ENCODE data around the gene ADGRB3.

The ADGRB3 gene

DNA sequence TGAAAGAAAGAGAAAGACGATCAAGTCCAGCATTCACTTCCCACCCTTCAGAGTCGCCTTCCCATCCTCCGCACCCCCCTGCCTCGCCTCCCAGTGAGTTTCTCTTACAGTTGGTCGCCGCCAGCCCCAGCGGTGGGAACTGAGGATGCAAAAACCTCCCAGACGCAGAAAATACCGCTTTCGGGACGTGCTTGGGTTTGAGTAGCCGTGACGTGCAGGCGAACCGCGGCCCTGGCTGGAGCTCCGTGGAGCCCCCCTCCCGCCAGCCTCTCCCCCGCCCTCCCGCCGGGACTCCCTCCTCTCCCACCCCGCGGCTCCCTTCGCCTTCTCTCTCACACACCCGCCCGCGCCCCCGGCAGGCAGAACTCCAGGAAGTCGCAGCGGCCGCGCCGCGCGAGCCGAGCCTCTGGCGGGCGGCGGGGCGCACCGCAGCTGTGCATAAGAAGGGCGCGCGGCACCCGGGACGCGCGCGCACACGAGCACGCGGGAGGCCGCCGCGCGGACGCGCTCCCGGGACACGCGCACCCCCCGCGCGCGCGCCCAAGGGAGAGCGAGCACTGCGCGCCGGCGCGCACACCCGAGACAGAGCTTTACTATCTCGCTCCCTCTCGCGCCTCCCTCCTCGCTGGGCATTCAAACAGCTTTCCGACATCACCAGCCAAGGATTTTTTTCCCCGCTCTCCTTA lies at the start of gene ADGRB3:
Gene ADGRB3, plus strand, starts transcription at position 557 of the 686 bp plus-strand sequence. CDS start 3,394 bp downstream, outside the sequence.
- peak; percentile 29 for DNase-seq

DNA sequence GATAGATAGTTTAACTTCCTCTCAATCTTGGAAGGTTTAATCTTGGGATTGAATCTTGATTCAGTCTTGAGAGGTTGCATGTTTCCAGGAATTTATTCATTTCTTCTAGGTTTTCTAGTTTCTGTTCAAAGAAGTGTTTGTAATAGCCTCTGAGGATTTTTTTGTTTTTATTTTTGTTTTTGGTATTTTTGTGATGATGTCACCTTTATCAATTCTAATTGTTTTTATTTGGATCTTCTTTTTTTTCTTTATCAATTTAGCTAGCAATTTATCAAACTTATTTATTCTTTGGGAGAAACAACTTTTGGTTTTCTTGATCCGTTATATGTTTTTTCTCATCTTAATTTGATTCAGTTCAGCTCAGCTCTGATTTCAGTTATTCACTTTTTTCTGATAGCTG lies 41.5 kb upstream of the ADGRB3 start:
- DNase-seq, result no peak

DNA sequence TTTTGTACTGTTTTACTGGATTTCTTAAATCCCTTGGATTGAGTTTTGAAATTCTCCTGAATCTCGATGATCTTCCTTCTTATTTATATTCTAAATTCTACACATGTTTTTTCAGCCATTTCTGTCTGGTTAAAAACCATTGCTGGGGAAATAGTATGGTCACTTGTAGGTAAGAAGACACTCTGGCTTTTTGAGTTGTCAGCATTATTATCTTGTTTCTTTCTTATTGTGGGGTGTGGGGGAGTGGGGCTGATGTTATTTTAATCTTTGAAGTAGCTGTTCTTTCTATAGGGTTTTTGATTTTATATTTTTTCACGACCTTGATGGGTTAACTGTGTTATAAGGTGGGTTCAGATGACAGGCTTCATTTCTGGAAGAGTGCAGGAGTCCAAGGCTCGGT lies 37.4 kb upstream of the ADGRB3 start:
- DNase-seq, result no peak

DNA sequence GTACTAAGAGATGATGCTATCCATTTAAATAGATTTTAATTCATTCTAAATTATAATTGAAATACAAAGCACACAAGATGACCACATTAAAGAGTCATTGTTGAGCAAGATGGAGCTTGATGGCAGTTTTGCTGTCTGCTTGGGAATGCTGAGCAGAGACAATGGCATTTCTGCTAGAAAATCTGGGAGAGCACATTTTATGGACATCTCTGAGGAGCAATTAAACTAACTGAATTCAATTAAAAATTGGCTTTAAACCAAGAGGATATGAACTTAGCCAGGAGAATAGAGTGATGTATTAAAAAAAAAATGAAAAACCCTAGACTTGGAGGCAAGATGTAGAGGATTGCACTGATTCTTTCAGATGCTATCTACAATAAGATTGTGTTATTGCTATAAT lies 19.1 kb upstream of the ADGRB3 start:
- DNase-seq, result no peak

DNA sequence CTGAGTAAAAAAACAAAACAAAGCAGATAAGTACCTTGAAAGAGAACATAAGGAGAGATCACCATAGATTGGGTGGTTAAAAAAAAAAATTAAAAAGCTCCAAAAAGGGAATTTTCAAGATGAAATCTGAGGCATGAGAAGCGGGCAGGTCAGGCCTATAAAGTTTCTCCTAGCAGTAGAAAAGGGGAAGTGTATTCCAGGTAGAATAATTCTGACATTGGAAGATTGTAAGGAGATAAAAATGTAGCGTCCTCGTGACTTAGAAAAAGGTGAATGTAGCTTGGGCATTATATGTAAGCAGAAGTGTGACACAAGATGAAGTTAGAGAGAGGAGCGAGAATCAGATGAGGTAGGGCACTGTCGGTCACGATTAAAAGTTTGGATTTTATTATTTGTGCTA lies 9.1 kb upstream of the ADGRB3 start:
- no peak for DNase-seq

DNA sequence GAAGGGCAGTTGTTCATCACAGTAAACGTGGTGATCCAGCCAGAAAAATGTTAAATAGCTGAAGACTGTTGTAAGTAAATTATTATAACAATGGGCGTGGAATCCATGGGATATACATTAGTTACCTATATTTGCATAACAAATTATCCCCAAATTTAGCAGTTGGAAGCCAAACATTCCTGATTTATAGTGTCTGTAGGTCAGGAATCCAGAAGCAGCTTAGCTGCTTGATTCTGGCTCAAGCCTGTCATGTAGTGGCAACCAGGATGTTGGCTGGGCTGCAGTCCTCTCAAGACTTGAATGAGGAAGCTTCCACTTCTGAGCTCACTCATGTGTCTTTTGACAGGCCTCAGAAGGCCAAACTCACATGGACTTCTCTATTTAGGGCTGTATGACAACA lies 6.9 kb upstream of the ADGRB3 start:
- DNase-seq, result no peak

DNA sequence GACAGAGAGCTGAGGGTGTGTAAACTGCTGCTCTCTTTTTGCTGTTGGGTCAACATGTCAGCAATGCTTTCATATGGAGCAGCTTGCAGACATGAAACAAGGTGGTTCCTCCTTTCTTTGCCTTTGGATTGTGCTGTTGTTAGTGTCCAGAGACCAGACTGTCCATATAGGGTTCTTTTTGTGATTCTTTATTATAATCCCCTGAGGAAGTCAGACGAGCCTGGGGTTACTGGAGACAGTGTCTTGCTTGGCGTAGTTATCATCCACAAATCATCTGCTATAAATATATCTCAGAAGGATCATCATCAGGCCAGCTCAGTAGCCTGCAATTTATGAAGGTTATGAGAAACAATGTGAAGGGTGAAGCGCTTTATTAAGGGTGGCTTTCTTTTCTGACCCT lies 2.3 kb upstream of the ADGRB3 start:
- no peak for DNase-seq

DNA sequence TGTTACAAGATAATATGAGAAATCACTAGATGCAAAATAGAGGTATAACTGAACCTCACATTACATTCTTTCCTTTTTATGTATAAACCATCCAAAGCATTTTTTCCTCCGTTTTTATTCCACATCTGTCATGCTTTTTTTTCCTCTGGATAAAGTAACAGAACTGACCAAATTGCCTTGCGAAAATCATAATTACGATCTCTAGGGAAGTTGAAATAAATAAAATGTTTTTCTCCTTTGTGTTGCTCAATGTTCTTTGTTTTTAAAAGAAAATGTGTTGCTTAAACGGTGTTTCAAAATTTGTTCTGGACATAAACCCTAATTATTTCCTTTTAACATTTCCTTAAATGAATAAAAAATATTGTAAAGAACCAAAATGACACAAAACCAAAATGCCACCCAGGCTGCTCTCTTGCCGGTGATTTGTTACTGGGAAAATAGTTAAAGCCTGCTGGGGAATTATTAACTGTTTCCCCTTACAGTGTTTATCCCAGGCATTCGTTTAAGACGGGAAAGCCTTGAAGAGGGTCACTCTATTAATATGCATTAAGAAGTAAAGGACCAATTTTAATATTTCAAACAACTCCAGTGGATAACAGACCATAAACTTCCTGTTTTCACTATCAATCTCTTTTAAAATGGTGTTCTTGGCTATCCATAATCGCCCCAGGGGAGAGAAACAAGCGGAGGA lies 1.7 kb upstream of the ADGRB3 start:
- no peak for DNase-seq

DNA sequence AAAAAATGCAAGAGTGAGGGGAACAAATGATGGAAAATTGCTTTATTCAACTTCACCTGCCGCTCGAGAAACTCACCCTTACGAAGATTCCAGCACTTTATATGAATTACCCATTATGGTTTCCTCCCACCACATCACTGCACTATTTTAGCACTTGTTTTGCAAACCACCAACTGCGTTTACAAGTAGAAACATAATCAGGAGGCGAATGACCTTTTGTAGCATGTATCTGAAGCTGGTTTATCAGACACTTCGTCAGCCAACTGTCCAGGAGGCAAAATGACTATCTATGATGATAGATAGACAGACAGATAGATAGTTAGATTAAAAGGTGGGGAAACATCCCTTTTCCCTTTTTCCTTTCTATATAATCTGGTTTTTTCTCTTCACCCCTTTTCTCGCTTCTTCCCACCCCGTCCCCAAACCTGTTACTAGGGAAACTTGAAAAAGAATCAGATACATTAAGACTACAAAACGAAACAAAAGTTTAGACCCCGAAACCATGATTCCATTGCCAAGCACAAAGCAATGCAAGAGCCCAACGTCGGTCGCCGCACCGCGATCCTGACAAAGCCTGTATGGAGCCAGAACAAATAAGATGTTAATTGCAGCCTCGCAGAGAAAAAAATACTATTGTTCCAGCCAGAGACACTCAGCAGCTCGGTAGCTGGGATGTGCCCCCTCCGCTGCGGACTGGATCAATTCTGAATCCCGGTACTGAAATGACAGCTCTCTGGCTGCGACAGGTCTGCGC lies 933 bp upstream of the ADGRB3 start:
- DNase-seq, result no peak

DNA sequence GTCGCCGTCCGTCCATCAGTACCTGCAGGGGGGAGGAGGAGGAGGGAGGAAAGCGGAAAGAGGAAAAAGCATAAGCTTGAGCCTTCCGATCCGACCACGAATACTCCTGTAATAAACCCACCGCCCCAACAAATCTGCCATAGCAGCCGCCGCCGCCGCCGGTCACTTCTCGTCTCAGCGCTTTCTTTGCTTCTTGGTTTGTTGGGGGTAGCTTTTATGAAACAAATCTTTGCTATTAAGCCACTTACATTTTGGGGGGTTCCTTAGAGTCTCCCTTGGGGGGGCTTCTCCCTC lies 277 bp downstream of the ADGRB3 start:
- DNase-seq, result no peak

DNA sequence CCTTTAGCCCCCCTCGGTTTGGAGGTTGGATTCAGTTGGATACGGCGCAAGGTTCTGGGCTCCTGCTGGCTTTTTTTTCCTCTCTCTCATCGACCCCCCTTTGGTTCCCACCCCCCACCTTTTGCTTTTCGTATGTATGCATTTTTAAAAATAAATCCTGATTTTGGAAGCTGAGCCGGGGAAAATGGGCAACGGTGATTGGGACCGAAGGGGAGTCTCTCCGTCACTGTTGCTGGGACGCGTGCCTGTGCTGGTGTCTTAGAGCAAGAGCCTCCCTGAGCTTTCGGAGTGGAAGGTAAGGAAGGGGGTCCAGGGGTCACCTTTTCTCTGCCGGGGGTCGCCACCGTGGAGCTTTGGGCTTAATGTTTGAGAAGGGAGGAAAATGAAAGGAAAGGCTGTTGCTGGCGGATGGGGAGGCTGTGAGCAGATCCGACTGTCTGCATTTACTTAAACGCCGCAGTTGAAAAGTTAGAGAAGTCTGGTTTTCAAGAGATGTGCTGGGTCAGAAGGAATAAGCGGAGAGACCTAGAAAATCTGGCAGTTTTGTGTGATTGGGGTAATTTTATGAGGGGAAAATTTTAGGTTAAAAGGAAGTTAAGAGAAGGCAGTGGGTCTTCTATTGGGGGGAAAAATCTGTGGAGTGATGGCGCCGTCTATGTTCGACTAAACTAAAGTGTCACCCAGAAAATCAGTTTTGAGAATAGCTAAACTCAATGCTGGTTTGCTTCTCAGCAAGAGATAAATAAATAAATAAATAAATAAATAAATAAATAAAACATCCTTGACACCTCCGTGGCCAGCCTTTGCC lies 828 bp downstream of the ADGRB3 start:
- no peak for DNase-seq

DNA sequence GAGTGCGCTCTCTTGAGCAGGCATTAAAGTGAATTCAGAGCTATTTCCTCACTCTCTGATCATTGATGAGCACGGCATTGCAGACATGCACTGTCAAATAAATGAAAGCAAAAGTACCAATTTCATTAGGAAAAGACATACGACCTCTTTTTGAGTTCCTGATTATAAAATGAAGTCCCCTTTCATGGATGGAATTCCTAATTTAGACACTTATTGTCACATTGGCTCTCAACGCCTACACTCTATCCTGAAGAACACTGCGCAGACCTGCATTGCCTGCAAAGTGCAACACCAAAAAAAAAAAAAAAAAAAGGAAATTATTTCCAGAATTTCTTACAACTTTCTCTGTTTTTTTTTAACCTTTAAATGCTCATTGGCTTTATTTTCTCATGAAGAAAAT lies 1.6 kb downstream of the ADGRB3 start:
- no peak for DNase-seq

DNA sequence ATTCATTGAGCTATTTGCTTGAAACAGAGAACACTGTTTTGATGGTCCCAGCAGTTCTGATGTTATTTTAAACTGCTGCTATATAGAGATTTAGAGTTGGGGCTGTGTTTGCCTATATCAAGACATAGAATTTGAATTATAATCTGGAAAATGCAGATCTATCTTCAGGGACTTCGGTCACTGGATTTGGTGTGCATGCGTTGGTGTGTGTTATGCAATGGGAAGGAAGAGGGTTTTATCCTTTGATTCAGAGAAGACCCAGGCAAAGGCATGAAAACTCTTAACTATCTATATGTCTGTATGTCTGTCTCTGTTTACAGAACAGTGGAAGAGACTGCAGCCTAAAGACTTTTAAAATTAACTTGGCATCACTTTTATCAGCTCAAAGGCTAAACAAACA lies 2.0 kb downstream of the ADGRB3 start:
- DNase-seq, result no peak

DNA sequence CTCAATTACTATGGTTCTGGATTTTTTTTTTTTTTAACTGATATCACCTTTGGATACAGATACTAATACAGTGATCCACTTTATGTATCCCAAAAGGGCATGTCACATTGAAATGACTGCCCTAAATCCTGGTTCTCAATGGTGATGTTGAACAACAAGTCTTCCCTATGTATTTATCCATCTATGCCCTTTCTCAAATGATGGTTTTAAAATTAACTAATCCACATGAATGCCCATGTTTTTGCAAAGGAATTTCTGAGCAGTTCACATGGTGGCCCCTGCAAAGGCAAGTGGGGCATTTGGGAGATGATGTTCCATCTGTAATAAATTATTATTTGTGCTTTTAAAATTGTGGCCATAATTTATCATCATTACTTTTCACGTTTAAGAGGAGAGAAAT lies 2.7 kb downstream of the ADGRB3 start:
- DNase-seq, result no peak

DNA sequence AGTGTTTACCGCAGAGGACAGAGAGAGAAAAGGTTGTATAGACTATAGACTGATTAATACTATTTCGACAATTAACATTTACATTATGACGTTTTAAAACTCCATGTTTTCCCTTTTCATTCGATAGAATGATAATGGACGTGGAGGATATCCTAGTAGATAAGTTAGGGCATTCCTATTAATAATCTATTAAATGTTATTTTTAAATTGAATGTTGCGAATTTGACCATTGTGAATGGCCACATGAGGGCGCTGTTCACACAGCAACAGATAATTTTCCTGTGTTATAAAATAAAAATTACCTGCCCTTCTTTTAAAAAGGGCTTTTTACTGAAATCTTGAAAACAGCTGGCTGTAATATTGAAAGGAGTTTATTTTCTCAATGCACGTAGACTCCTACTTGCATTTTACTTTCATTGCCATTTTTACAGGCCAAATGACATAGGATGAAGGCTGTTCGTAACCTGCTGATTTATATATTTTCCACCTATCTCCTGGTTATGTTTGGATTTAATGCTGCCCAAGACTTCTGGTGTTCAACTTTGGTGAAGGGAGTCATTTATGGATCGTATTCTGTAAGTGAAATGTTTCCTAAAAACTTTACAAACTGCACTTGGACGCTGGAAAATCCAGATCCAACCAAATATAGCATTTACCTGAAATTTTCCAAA lies 3.3 kb downstream of the ADGRB3 start:
- DNase-seq, result no peak

DNA sequence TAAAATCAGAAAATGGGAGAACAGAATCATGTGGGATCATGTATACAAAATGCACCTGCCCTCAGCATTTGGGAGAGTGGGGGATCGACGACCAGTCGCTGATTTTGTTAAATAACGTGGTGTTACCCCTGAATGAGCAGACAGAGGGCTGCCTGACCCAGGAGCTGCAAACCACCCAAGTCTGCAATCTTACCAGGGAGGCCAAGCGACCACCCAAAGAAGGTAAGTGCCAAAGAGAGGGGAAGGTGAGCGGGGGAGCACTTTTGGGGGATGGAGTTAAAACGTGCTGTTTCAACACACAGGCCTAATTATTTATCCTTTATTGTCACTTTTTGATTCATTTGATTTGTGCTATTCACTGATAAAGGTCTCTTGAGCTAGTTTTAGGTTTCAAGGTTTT lies 4.1 kb downstream of the ADGRB3 start:
- DNase-seq, result no peak

DNA sequence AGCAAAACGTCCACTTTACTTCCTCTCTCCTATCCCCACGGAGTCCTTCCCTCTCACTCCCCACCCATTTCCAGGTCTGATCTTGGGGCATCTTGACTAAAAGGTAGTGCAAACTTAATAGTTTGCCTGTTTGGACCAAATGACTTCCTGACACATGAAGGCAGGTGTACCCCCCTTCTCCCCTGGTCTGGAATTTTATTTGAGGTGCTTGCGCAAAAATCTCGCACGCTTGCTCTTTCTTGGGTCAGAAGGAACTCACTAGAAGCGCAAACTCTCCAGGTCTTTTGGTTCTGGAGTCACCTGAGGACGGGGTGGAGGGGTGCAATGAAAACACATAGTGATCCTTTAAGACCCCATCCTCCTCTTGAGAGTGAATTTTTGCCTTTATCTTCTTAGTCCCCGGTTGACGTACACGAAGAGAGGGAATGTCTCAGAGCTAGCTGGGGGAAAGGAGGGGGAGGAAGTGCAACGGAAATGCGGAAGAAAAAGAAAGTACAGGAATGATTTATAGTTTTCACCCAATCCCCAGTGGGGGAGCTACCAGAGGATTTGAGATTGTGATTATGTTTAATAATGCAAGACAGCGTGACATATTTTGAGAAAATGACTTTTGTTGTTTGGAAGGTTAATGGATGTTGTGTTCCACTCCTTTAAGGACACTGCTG lies 4.9 kb downstream of the ADGRB3 start:
- no peak for DNase-seq

DNA sequence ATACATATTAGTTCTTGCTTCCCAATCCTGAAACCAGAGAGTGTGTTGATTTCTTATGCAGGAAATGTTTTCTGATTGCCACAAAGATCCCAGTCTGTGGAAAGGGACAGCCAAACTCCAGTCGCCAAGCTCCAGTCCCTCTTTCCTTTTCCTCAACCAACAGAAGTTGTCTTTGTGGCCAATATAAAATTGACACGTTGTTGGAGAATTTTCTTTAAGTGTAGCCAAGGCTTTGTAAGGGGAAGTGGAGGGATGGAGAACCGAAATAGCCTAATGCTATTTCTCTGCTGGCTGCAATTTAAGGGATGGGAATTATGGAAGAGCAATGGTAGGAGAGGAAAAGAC lies 5.4 kb downstream of the ADGRB3 start:
- DNase-seq, result no peak

DNA sequence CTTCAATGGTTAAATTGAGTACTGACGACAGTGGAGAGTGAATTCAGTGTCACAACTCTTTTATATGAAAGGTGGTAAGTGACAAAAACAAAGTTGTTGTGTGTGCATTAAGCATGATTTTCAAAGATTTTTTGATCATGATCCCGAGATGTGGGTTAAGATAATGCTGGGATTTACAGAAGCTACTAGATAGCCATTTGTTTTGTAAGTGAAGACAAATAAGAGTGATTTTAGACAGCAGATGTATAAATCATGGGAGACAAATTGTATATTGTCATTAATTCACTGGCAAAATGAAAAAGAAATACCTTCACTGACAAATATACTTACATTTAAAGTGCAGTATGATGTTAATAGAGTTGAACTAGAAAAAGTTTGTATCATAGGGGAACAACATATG lies 6.1 kb downstream of the ADGRB3 start:
- no peak for DNase-seq

DNA sequence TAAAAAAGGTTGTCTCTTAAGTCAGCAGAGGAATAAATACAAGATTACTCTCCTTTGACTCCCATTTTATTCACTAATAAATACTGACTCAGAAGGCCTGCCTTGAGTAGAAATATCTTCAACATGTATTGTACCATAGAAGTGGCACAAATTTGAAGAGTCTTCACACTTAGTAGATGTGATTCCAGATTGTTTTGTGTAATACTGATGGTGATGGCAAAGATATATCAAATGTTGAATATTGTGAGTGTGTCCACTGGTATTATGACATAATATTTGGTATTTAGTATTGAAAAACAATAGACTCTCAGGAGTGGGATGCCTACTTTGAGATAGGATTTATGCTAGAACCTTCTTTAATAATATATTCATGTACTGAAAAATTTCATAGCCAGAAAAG lies 7.0 kb downstream of the ADGRB3 start:
- DNase-seq, result no peak

DNA sequence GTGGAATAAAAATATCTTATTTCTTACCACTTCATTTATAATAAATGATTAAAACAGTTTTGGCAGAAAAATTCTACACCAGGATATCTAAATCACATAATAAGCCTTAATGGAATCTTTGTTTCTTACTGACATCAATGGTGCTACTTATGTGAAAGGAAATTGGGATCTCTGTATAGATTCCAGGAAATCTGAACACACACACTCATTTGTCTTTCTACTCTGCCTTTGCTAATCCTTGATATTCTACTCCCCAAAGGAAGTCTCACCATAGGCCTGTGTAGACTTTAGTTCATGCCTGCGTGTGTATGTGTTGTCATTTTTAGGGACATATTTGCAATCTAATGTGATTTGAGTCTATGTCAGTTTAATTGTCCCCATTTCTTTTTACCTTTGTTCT lies 7.9 kb downstream of the ADGRB3 start:
- no peak for DNase-seq

DNA sequence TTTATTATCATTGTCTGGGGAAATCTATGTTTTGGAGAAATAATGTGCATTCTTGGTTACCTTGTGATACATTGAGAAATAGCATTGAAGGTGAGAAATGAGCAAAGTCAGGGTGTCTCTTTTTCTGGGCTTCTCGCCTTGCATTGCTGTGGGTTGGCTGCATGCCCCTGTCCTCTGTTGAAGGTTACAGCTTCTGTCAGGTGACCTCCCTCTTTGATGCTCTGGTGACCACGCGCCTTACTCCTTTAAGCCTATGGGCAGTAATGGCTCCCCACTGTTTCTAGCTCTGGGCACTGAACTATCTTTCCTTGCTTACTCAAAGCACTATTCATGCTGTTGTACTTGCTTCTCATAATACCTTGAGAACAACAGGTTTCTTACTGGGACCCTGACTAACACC lies 14.6 kb downstream of the ADGRB3 start:
- no peak for DNase-seq

DNA sequence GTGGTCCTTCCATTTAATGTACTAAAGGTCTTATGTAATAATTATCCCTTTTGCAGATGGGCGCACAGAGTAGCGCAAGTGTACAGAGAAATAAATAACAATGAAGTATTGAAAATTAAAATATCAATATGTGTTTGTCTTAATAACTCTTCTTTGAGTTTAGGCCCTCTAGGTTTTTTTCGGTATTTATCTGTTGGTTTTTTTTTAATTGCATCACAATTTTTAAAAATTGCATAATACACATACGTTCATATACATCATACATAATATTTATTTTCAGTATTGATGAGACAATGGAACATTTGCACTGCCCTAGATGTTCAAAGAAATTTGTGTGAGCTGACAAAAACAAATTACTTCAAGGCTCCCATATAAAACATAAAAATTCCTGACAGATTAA lies 15.1 kb downstream of the ADGRB3 start:
- no peak for DNase-seq

All from CD4-positive, alpha-beta T cell treated with Interferon gamma for 1 hour (primary cell).